H9 (cell line): Measurements from ENCODE around the gene MTA1. TPM values are rescaled to one million over a fixed set of nuclear protein-coding genes. Genes with fewer than 3 reads are reported as not detected.

Experiments used
- DNase-seq: peaks from one replicate; pipeline ENCODE4 v3.0.0-alpha.2; 2017
- H2AFZ ChIP-seq: one replicate; pipeline ENCODE4 v1.6.1; 2013; ENCODE audit warnings: mild to moderate bottlenecking, low read length, control low read depth, moderate library complexity
- H2AK5ac ChIP-seq: 2 replicates; pipeline ENCODE4 v1.6.1; 2013; ENCODE audit warnings: low read length, control low read depth, mixed read lengths; ENCODE audit not compliant: insufficient read length
- H2BK120ac ChIP-seq: one replicate; pipeline ENCODE4 v1.6.1; 2013; ENCODE audit warnings: low read depth, mild to moderate bottlenecking, low read length, control low read depth, inconsistent platforms; ENCODE audit not compliant: poor library complexity, severe bottlenecking
- H2BK12ac ChIP-seq: 2 replicates; pipeline ENCODE4 v1.6.1; 2013; ENCODE audit warnings: low read length, control low read depth, mixed read lengths, low read depth; ENCODE audit not compliant: insufficient read length
- H2BK15ac ChIP-seq: 2 replicates; pipeline ENCODE4 v1.6.1; 2013; ENCODE audit warnings: low read depth, low read length, control low read depth
- H2BK20ac ChIP-seq: one replicate; pipeline ENCODE4 v1.6.1; 2013; ENCODE audit warnings: low read depth, mild to moderate bottlenecking, low read length, control low read depth, inconsistent platforms; ENCODE audit not compliant: poor library complexity, severe bottlenecking
- H2BK5ac ChIP-seq: 2 replicates; pipeline ENCODE4 v1.6.1; 2013; ENCODE audit warnings: low read length, control low read depth, mixed read lengths; ENCODE audit not compliant: insufficient read length
- H3K14ac ChIP-seq: 2 replicates; pipeline ENCODE4 v1.6.1; 2013; ENCODE audit warnings: low read length, control low read depth; ENCODE audit not compliant: insufficient read depth
- H3K18ac ChIP-seq: 2 replicates; pipeline ENCODE4 v1.6.1; 2013; ENCODE audit warnings: low read depth, mild to moderate bottlenecking, mixed read lengths, low read length, control low read depth; ENCODE audit not compliant: insufficient read length
- H3K23ac ChIP-seq: 2 replicates; pipeline ENCODE4 v1.6.1; 2013; ENCODE audit warnings: low read length, control low read depth, mixed read lengths, low read depth; ENCODE audit not compliant: insufficient read length
- H3K23me2 ChIP-seq: 2 replicates; pipeline ENCODE4 v1.6.1; 2013; ENCODE audit warnings: low read depth, mild to moderate bottlenecking, mixed read lengths, low read length, control low read depth; ENCODE audit not compliant: insufficient read length, poor library complexity, severe bottlenecking
- H3K27ac ChIP-seq: 2 replicates; pipeline ENCODE4 v1.5.1; 2013; ENCODE audit warnings: low read length, control low read depth, mixed read lengths, low read depth; ENCODE audit not compliant: insufficient read length
- H3K27me3 ChIP-seq: 2 replicates; pipeline ENCODE4 v1.6.1; 2013; ENCODE audit warnings: low read length, control low read depth, inconsistent platforms; ENCODE audit not compliant: insufficient read depth
- H3K4ac ChIP-seq: 2 replicates; pipeline ENCODE4 v1.6.1; 2013; ENCODE audit warnings: low read depth, mild to moderate bottlenecking, control low read depth, inconsistent platforms, low read length, moderate library complexity
- H3K4me1 ChIP-seq: 2 replicates; pipeline ENCODE4 v1.6.1; 2013; ENCODE audit warnings: low read length, control low read depth, inconsistent platforms; ENCODE audit not compliant: insufficient read depth
- H3K4me2 ChIP-seq: 2 replicates; pipeline ENCODE4 v1.6.1; 2013; ENCODE audit warnings: low read length, control low read depth, mixed read lengths; ENCODE audit not compliant: insufficient read length, insufficient read depth
- H3K56ac ChIP-seq: 2 replicates; pipeline ENCODE4 v1.6.1; 2013; ENCODE audit warnings: low read depth, mild to moderate bottlenecking, mixed read lengths, low read length, control low read depth; ENCODE audit not compliant: insufficient read length
- H3K79me1 ChIP-seq: 2 replicates; pipeline ENCODE4 v1.6.1; 2013; ENCODE audit warnings: low read depth, mild to moderate bottlenecking, moderate library complexity, low read length, control low read depth, inconsistent platforms; ENCODE audit not compliant: insufficient read depth, poor library complexity, severe bottlenecking
- H3K79me2 ChIP-seq: 2 replicates; pipeline ENCODE4 v1.6.1; 2013; ENCODE audit warnings: low read length, control low read depth, inconsistent platforms; ENCODE audit not compliant: insufficient read depth
- H3K9ac ChIP-seq: 2 replicates; pipeline ENCODE4 v1.6.1; 2013; ENCODE audit warnings: low read length, control low read depth, mixed read lengths; ENCODE audit not compliant: insufficient read length; ENCODE audit errors: extremely low read depth
- H3K9me3 ChIP-seq: one replicate; pipeline ENCODE4 v1.6.1; 2013; ENCODE audit warnings: low read depth, low read length, inconsistent platforms; ENCODE audit not compliant: control insufficient read depth
- H3T11ph ChIP-seq: one replicate; pipeline ENCODE4 v1.6.1; 2013; ENCODE audit warnings: mild to moderate bottlenecking, low read length, control low read depth, inconsistent platforms
- H4K20me1 ChIP-seq: one replicate; pipeline ENCODE4 v1.6.1; 2013; ENCODE audit not compliant: control insufficient read depth, insufficient read length, insufficient read depth
- H4K5ac ChIP-seq: 2 replicates; pipeline ENCODE4 v1.6.1; 2013; ENCODE audit warnings: low read depth, mild to moderate bottlenecking, mixed read lengths, low read length, control low read depth; ENCODE audit not compliant: insufficient read length
- H4K8ac ChIP-seq: replicated peaks from 2 replicates; pipeline ENCODE4 v1.6.1; 2013; ENCODE audit warnings: low read length, control low read depth, mixed read lengths, low read depth; ENCODE audit not compliant: insufficient read length
- H4K91ac ChIP-seq: 2 replicates; pipeline ENCODE4 v1.6.1; 2013; ENCODE audit warnings: low read depth, mild to moderate bottlenecking, moderate library complexity, mixed read lengths, low read length, control low read depth; ENCODE audit not compliant: insufficient read length
- H3K27ac Mint-ChIP-seq, 3 experiments: 2 replicates in 2 of 3; 3 replicates in 1 of 3; pipeline ENCODE4 v1.8.0; 2020 to 2021; ENCODE audit warnings: mixed read lengths in 3 of 3, mild to moderate bottlenecking in 1 of 3, moderate library complexity in 1 of 3
- H3K27me3 Mint-ChIP-seq: 2 replicates; pipeline ENCODE4 v1.8.0; 2021; ENCODE audit warnings: low read depth, mild to moderate bottlenecking, moderate library complexity, mixed read lengths
- H3K36me3 Mint-ChIP-seq, 3 experiments: 2 replicates in 2 of 3; 3 replicates in 1 of 3; pipeline ENCODE4 v1.8.0; 2020 to 2021; ENCODE audit warnings: low read depth in 3 of 3, mixed read lengths in 3 of 3; ENCODE audit not compliant: insufficient read depth in 1 of 3
- H3K4me1 Mint-ChIP-seq, 2 experiments: 2 replicates each; pipeline ENCODE4 v1.8.0; 2020; ENCODE audit warnings: mixed read lengths in 2 of 2
- H3K4me3 Mint-ChIP-seq, 2 experiments: 2 replicates in 1 of 2; 3 replicates in 1 of 2; pipeline ENCODE4 v1.8.0; 2020 to 2021; ENCODE audit warnings: mild to moderate bottlenecking in 2 of 2, mixed read lengths in 2 of 2, moderate library complexity in 1 of 2
- H3K9me3 Mint-ChIP-seq, 2 experiments: 2 replicates in 1 of 2; 3 replicates in 1 of 2; pipeline ENCODE4 v1.8.0; 2020; ENCODE audit warnings: mild to moderate bottlenecking in 2 of 2, mixed read lengths in 2 of 2, moderate library complexity in 1 of 2
- WGBS: extraction: QIAGEN DNeasy Blood & Tissue Kit; methylation state at CpG from one replicate; pipeline ENCODE4 v1.1.7; 2013; ENCODE audit warnings: missing lambda C conversion rate, low lambda C conversion rate, mixed read lengths; ENCODE audit not compliant: insufficient read length; ENCODE audit errors: extremely low coverage; 5-methylcytosine and 5-hydroxymethylcytosine counted together
- total RNA-seq: library from RNA; stranded (reverse); gene quantifications from 2 replicates; pipeline ENCODE4 v1.2.1, GENCODE V29; 2021
- TF ChIP-seq, protein P1 (sequence below): fragments of 200-600 bp; sonication (generic); conservative IDR thresholded peaks from 3 replicates; pipeline ENCODE4 v1.8.0; 2021; ENCODE audit warnings: antibody characterized with exemption, mild to moderate bottlenecking

The MTA1 gene
- total RNA-seq, 1 experiment from 2014 or later = 230 TPM

DNA sequence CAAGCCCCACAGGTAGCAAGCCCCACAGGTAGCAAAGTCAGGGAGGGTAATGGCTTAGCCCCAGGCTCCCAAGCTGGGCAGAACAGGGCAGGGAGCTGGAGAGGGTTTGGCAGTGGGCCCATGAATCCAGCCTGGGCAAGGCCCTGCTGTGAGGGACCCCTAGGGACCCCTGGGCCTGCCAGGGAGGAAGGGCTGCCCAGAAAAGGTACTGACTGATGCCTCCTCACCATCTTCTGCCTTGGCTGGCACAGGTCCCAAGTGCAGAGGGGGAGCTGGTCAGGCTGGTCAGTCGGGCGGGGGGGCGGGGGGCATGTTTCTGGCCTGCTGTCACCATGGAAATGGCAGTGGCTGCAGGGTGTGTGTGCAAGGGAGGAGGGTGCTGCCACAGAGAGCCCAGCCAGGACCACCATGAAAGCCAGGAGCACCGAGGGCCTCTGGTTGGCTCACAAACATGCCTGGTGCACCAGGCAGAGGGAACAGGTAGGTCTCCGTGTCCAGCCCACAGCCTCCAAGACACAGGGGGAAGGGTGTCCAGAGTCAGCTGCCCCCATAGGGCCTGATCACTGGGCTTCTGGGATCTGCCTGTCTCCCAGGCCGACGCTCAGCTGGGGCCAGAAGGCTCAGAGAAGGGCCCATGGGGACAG, 53.5 kb downstream of the MTA1 start:
- WGBS = no CpG with 5 or more reads among the region's 7 CpGs
- Histone ChIP-seq H3K14ac (peak overlapping the region; percentile 52; the same call in 1 of the 2 replicates), H3K9me3 (no peaks in the 10 kb centered on the region), H4K20me1 (no peaks in the 10 kb centered on the region), H3K23me2 (peaks cover 8% of the 10 kb centered on the region), H3K4ac (no peak overlapping the region), H4K5ac (no peak overlapping the region), H3K4me1 (no peaks in the 10 kb centered on the region; the same call in 1 of the 2 replicates), H2BK15ac (no peak overlapping the region), H4K91ac (no peak overlapping the region), H2BK20ac (no peak overlapping the region), H3K79me1 (no peaks in the 10 kb centered on the region), H3K79me2 (no peaks in the 10 kb centered on the region), H2BK12ac (no peak overlapping the region), H3K27ac (no peak overlapping the region), H3K27me3 (peaks cover 15% of the 10 kb centered on the region; the same call in 1 of the 2 replicates), H3K9ac (no peak overlapping the region), H4K8ac (no peak overlapping the region), H3K56ac (no peak overlapping the region), H2BK120ac (no peak overlapping the region), H3T11ph (no peak overlapping the region), H3K23ac (no peak overlapping the region), H3K4me2 (no peak overlapping the region), H2AFZ (no peak overlapping the region), H3K18ac (no peak overlapping the region), H2BK5ac (no peak overlapping the region), H2AK5ac (no peak overlapping the region)
- H3K4me1 Mint-ChIP-seq = peaks cover 0 to 14% of the 10 kb centered on the region in 2 experiments; a peak in 2 of 4 replicates
- H3K9me3 Mint-ChIP-seq = peaks cover 0 to 3% of the 10 kb centered on the region in 2 experiments; a peak in 1 of 5 replicates
- DNase-seq = no peak
- peaks cover 0 to 2% (median 0%) of the 10 kb centered on the region in 3 experiments; a peak in 1 of 7 replicates for H3K36me3 Mint-ChIP-seq
- TF ChIP-seq, protein P1, sequence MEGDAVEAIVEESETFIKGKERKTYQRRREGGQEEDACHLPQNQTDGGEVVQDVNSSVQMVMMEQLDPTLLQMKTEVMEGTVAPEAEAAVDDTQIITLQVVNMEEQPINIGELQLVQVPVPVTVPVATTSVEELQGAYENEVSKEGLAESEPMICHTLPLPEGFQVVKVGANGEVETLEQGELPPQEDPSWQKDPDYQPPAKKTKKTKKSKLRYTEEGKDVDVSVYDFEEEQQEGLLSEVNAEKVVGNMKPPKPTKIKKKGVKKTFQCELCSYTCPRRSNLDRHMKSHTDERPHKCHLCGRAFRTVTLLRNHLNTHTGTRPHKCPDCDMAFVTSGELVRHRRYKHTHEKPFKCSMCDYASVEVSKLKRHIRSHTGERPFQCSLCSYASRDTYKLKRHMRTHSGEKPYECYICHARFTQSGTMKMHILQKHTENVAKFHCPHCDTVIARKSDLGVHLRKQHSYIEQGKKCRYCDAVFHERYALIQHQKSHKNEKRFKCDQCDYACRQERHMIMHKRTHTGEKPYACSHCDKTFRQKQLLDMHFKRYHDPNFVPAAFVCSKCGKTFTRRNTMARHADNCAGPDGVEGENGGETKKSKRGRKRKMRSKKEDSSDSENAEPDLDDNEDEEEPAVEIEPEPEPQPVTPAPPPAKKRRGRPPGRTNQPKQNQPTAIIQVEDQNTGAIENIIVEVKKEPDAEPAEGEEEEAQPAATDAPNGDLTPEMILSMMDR = no peak
- peaks cover 28% of the 10 kb centered on the region for H3K27me3 Mint-ChIP-seq
- H3K4me3 Mint-ChIP-seq = no peak overlapping the region; a peak in 2 of 5 replicates
- no peak overlapping the region for H3K27ac Mint-ChIP-seq
